ENCODE data around the gene RNF39. TPM values are rescaled to one million over a fixed set of nuclear protein-coding genes. Genes with fewer than 3 reads are reported as not detected.
A peak's percentile ranks its signal among the peaks of the same experiment; 100 is the strongest.

The RNF39 gene
- polyA plus RNA-seq, 3 donors, result 0.04 TPM; not detected in 2

- H3K4me2 ChIP-seq (replicated peaks; ENCODE audit: extremely low read depth, low read length, poor library complexity, severe bottlenecking), result peak overlapping the region; percentile 83
- intact Hi-C loops (cut with micrococcal nuclease), result loop anchor here (2.0 to 5.0 kb wide), 4 partner anchors 26 to 295 kb away; partner anchors contain the start of gene PPP1R11 (in 1 of the 2)
- Mint-ChIP-seq H3K36me3 (peaks cover 12 to 14% of the 10 kb centered on the region in 2 donors), H3K9me3 (peaks cover 0 to 28% (median 12%) of the 10 kb centered on the region in 7 donors), H3K27ac (peak overlapping the region; percentile 43 to 80 (median 60)), H3K4me1 (peaks cover 37% of the 10 kb centered on the region), H3K27me3 (ENCODE audit: low read depth in 3 of 3) (peaks cover 64 to 78% (median 64%) of the 10 kb centered on the region in 3 donors), H3K4me3 (peak overlapping the region; percentile 81 to 97)
- H4K20me1 ChIP-seq (ENCODE audit: insufficient read depth, low read length), result no peaks in the 10 kb centered on the region
- H2AFZ ChIP-seq (ENCODE audit: insufficient read depth, low read depth, low read length, poor library complexity, severe bottlenecking), result peak overlapping the region; percentile 93
- peak overlapping the region; percentile 53 for H3K9ac ChIP-seq (ENCODE audit: insufficient read depth, low read length, poor library complexity, severe bottlenecking)
- H3K9me3 ChIP-seq (replicated peaks in 1 of 2; ENCODE audit: control insufficient read depth in 1 of 2, insufficient read depth in 1 of 2, low read length in 2 of 2), result peaks cover 0 to 7% of the 10 kb centered on the region in 2 donors
- no CpG with 5 or more reads among the region's 15 CpGs for WGBS (ENCODE audit: insufficient coverage)
- DNase-seq, result peak; percentile 10 to 70 (median 46)
- no peaks in the 10 kb centered on the region for H3K36me3 ChIP-seq (replicated peaks in 1 of 2; ENCODE audit: control insufficient read depth in 1 of 2, insufficient read depth in 2 of 2, low read length in 2 of 2)
- H3K4me3 ChIP-seq (replicated peaks in 1 of 3; ENCODE audit: low read depth in 2 of 3, low read length in 3 of 3), result peak overlapping the region; percentile 29 to 77 (median 34)
- H3K27me3 ChIP-seq (ENCODE audit: control insufficient read depth in 2 of 2, insufficient read depth in 2 of 2, low read length in 2 of 2), result peaks cover 53 to 71% of the 10 kb centered on the region in 2 donors
- TF ChIP-seq CTCF (IDR thresholded peaks at IDR 0.05), result no peak
- H3K79me2 ChIP-seq (ENCODE audit: insufficient read depth, low read length), result no peaks in the 10 kb centered on the region
- peak overlapping the region in 1 of 2 donors; percentile 43 for H3K27ac ChIP-seq (ENCODE audit: low read depth in 1 of 2, low read length in 2 of 2)
- H3K4me1 ChIP-seq (ENCODE audit: control insufficient read depth in 1 of 2, insufficient read depth in 2 of 2, low read length in 2 of 2), result peaks cover 34 to 38% of the 10 kb centered on the region in 2 donors
These were observed 26.9 kb upstream of the RNF39 start for GRCh38 chr6:30102414-30102969.

- Histone ChIP-seq H3K4me1 (ENCODE audit: control insufficient read depth in 1 of 2, insufficient read depth in 2 of 2, low read length in 2 of 2) (peaks cover 34 to 38% of the 10 kb centered on the region in 2 donors), H3K27ac (ENCODE audit: low read depth in 1 of 2, low read length in 2 of 2) (peak overlapping the region in 1 of 2 donors; percentile 43), H2AFZ (ENCODE audit: insufficient read depth, low read depth, low read length, poor library complexity, severe bottlenecking) (peak overlapping the region; percentile 93), H3K36me3 (replicated peaks in 1 of 2; ENCODE audit: control insufficient read depth in 1 of 2, insufficient read depth in 2 of 2, low read length in 2 of 2) (no peaks in the 10 kb centered on the region), H3K79me2 (ENCODE audit: insufficient read depth, low read length) (no peaks in the 10 kb centered on the region), H4K20me1 (ENCODE audit: insufficient read depth, low read length) (no peaks in the 10 kb centered on the region), H3K4me2 (replicated peaks; ENCODE audit: extremely low read depth, low read length, poor library complexity, severe bottlenecking) (peak overlapping the region; percentile 83), H3K27me3 (ENCODE audit: control insufficient read depth in 2 of 2, insufficient read depth in 2 of 2, low read length in 2 of 2) (peaks cover 55 to 78% of the 10 kb centered on the region in 2 donors), H3K4me3 (replicated peaks in 1 of 3; ENCODE audit: low read depth in 2 of 3, low read length in 3 of 3) (peak overlapping the region; percentile 29 to 77 (median 34)), H3K9ac (ENCODE audit: insufficient read depth, low read length, poor library complexity, severe bottlenecking) (peak overlapping the region; percentile 53), H3K9me3 (replicated peaks in 1 of 2; ENCODE audit: control insufficient read depth in 1 of 2, insufficient read depth in 1 of 2, low read length in 2 of 2) (peaks cover 0 to 7% of the 10 kb centered on the region in 2 donors)
- TF ChIP-seq CTCF (IDR thresholded peaks at IDR 0.05), result no peak
- intact Hi-C loops (cut with micrococcal nuclease), result loop anchor here (2.0 to 5.0 kb wide), 4 partner anchors 27 to 296 kb away; partner anchors contain the start of gene PPP1R11 (in 1 of the 2)
- peaks cover 0 to 28% (median 12%) of the 10 kb centered on the region in 7 donors for H3K9me3 Mint-ChIP-seq
- H3K27ac Mint-ChIP-seq, result peak overlapping the region in 5 of 7 donors; percentile 43 to 80 (median 52)
- WGBS (ENCODE audit: insufficient coverage), result 1% methylated on average over 40 of the region's 51 CpGs
- peaks cover 12 to 14% of the 10 kb centered on the region in 2 donors for H3K36me3 Mint-ChIP-seq
- peaks cover 68 to 80% (median 68%) of the 10 kb centered on the region in 3 donors for H3K27me3 Mint-ChIP-seq (ENCODE audit: low read depth in 3 of 3)
- DNase-seq, result peak; percentile 62 to 78 (median 74)
- H3K4me3 Mint-ChIP-seq, result peak overlapping the region; percentile 81 to 97
- peaks cover 36% of the 10 kb centered on the region for H3K4me1 Mint-ChIP-seq
These were observed 26.2 kb upstream of the RNF39 start for GRCh38 chr6:30101444-30102413.
